Activated naive CD8-positive, alpha-beta T cell (primary cell): Measurements from ENCODE around the gene ATAD5.
"Not testable (repeated sequence)": the region's sequence is repeated elsewhere in the genome, so short reads cannot be mapped to it uniquely, and the experiment has no call there.

Source experiments
- H3K27ac Mint-ChIP-seq: one replicate; pipeline ENCODE4 v1.8.0; 2021; ENCODE audit warnings: mixed read lengths
- H3K27me3 Mint-ChIP-seq: one replicate; pipeline ENCODE4 v1.8.0; 2021; ENCODE audit warnings: mixed read lengths
- H3K36me3 Mint-ChIP-seq: one replicate; pipeline ENCODE4 v1.8.0; 2021; ENCODE audit warnings: mixed read lengths
- H3K4me1 Mint-ChIP-seq: one replicate; pipeline ENCODE4 v1.8.0; 2021; ENCODE audit warnings: low read depth, mixed read lengths
- H3K4me3 Mint-ChIP-seq: one replicate; pipeline ENCODE4 v1.8.0; 2021; ENCODE audit warnings: mild to moderate bottlenecking, mixed read lengths
- H3K9me3 Mint-ChIP-seq: one replicate; pipeline ENCODE4 v1.8.0; 2021; ENCODE audit warnings: low read depth, mixed read lengths

ATAD5 gene

GRCh38 chr17:30910151-30910550 is 78.4 kb downstream of the ATAD5 start:
- not testable (repeated sequence) for H3K36me3 Mint-ChIP-seq, H3K4me3 Mint-ChIP-seq, H3K27me3 Mint-ChIP-seq, H3K9me3 Mint-ChIP-seq, H3K27ac Mint-ChIP-seq
- peaks cover 25% of the 10 kb centered on the region for H3K4me1 Mint-ChIP-seq

DNA sequence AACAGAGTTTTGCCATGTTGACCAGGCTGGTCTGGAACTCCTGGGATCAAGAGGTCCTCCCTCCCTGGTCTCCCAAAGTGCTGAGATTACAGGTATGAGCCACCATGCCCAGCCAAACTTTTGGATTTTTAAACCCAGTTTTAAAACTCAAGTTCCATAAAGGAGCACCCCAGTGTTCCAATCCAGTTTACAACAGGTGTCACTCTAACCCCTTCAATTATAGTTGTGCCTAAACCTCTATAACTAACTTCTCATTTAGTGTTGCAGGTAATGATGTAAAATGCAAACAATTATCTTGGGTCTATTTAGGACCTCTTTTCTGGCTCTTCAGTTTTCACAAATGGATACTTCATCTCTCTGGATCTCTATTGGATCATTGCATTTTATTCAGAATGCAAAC is 82.2 kb downstream of the ATAD5 start:
- H3K27ac Mint-ChIP-seq: no peak overlapping the region
- H3K36me3 Mint-ChIP-seq: no peaks in the 10 kb centered on the region
- H3K9me3 Mint-ChIP-seq: no peaks in the 10 kb centered on the region
- no peak overlapping the region for H3K4me3 Mint-ChIP-seq
- H3K27me3 Mint-ChIP-seq: no peaks in the 10 kb centered on the region
- peaks cover 2% of the 10 kb centered on the region for H3K4me1 Mint-ChIP-seq

DNA sequence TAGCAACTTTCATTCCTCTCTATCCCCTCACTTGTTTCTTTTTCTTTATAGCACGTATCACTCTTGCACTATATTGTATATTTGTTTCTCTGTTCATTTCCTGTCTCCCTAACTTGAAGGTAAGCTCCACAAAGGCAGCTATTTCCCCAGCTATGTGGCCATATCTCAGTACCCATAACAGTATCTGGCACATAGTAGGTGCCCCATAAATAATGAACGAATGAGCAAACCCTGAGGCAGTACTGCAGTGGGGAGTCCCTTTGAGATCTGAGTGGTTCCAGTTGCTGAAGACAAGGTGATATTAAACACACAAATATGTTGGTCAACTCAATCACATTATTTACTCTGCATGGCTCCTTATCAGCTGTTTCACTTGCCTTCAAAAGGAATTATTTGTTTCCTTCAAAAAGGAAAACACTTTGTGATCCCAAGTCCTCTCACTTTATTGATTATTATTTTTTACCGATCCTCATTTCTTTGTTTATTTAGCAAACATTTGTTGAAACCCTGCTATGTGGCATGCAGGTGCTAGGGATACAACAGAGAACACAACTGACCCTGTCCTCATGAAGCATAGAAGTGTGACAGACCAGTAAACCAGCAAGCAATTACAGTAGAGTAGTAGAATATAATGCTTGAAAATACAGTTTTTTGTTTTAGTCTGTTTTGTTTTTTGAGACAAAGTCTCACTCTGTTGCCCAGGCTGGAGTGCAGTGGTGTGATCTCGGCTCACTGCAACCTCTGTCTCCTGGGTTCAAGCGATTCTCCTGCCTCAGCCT is 84.3 kb downstream of the ATAD5 start:
- peaks cover 6% of the 10 kb centered on the region for H3K27me3 Mint-ChIP-seq
- no peaks in the 10 kb centered on the region for H3K36me3 Mint-ChIP-seq
- no peak overlapping the region for H3K4me3 Mint-ChIP-seq
- no peaks in the 10 kb centered on the region for H3K4me1 Mint-ChIP-seq
- H3K27ac Mint-ChIP-seq: no peak overlapping the region
- no peaks in the 10 kb centered on the region for H3K9me3 Mint-ChIP-seq

DNA sequence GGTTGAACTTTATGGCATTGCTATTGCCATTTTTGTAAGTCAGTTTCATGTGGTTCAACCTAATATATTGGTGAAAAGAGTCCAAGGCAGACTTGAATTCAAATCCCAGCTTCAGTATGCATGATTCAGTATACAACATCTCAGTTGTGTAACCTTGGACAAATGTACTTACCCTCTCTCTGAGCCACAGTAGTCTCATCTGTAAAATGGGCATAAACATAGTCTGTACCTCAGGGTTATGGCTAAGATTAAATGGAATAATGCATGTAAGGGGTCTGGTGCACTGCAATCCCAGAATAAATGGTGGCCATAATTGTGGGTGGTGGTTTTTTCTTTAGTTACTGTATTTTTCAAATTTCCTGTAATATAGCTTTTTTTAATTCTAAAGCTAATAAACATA is 85.3 kb downstream of the ATAD5 start:
- H3K4me1 Mint-ChIP-seq: peaks cover 5% of the 10 kb centered on the region
- peaks cover 12% of the 10 kb centered on the region for H3K27me3 Mint-ChIP-seq
- no peaks in the 10 kb centered on the region for H3K36me3 Mint-ChIP-seq
- no peak overlapping the region for H3K27ac Mint-ChIP-seq
- no peaks in the 10 kb centered on the region for H3K9me3 Mint-ChIP-seq
- no peak overlapping the region for H3K4me3 Mint-ChIP-seq

- Mint-ChIP-seq H3K4me3 (no peak overlapping the region), H3K27me3 (peaks cover 19% of the 10 kb centered on the region), H3K4me1 (peaks cover 10% of the 10 kb centered on the region), H3K36me3 (no peaks in the 10 kb centered on the region), H3K27ac (no peak overlapping the region), H3K9me3 (no peaks in the 10 kb centered on the region)
Measured at GRCh38 chr17:30920282-30920681, 88.5 kb downstream of the ATAD5 start.

GRCh38 chr17:30920683-30921543 is 89.1 kb downstream of the ATAD5 start:
- H3K4me1 Mint-ChIP-seq: peaks cover 10% of the 10 kb centered on the region
- H3K27me3 Mint-ChIP-seq: peaks cover 21% of the 10 kb centered on the region
- no peaks in the 10 kb centered on the region for H3K36me3 Mint-ChIP-seq
- no peaks in the 10 kb centered on the region for H3K9me3 Mint-ChIP-seq
- peak overlapping the region; percentile 77 for H3K4me3 Mint-ChIP-seq
- no peak overlapping the region for H3K27ac Mint-ChIP-seq

DNA sequence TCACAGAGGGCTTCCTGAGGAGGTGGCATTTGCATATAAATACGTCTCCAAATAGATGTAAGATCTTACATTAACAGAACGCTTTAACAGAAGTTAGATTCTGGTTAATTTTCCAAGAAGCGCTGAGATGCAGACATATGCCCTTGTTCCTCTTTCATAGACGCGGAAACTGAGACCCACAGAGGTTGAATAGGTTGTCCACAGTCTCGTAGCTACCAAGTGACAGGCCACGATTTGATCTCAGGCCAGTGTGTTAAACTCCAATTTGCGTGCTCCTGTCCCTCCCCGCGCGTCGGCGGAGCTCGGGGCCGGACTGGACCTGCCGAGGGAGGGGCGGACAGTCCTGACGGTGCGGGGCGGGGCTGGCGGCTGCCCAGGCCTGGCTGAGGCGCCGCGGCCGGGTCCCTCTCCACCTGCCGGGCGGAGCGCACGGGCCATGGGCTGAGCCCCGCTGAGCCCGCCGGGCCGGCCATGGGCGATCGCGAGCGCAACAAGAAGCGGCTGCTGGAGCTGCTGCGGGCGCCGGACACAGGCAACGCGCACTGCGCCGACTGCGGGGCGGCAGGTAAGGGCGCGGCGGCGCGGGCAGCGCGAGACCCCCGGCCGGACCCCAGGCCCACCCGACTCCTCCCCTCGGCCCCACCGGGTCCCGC is 89.9 kb downstream of the ATAD5 start, which contains the start of gene ADAP2:
Gene ADAP2 (plus strand): TSS at position 402 of the 653 bp plus-strand sequence. CDS start 70 bp downstream, at position 472.
- Mint-ChIP-seq H3K36me3 (no peaks in the 10 kb centered on the region), H3K4me3 (peak within 1 kb of the TSS; percentile 85), H3K9me3 (no peaks in the 10 kb centered on the region), H3K27me3 (peaks cover 27% of the 10 kb centered on the region), H3K4me1 (peaks cover 10% of the 10 kb centered on the region), H3K27ac (no peak within 1 kb of the TSS)

GRCh38 chr17:30922235-30923030 is 90.7 kb downstream of the ATAD5 start:
- Mint-ChIP-seq H3K4me3 (peak overlapping the region; percentile 85), H3K9me3 (no peaks in the 10 kb centered on the region), H3K36me3 (no peaks in the 10 kb centered on the region), H3K4me1 (peaks cover 10% of the 10 kb centered on the region), H3K27ac (no peak overlapping the region), H3K27me3 (peaks cover 32% of the 10 kb centered on the region)

DNA sequence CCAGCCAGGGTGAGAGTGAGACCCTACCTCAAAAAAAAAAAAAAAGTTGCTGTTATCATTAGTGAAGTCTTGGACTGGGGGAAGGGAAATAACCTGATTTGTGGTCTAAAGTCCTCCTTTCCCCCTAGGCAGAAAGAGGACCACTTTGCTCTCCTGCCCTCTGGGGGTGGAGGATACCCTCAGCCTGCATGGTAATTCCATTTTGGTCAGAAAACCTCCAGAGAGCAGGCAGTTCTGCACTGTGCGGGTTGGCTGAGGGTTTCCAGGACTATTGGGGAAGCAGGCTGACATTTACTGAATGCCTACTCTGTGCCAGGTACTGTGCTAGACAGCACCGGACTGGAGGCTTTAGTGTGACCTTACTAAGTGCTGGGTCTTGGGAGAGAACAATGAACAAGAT is 92.6 kb downstream of the ATAD5 start:
- Mint-ChIP-seq H3K4me3 (no peak overlapping the region), H3K36me3 (no peaks in the 10 kb centered on the region), H3K4me1 (peaks cover 10% of the 10 kb centered on the region), H3K9me3 (no peaks in the 10 kb centered on the region), H3K27ac (no peak overlapping the region), H3K27me3 (peaks cover 32% of the 10 kb centered on the region)

GRCh38 chr17:30926516-30926915 is 94.8 kb downstream of the ATAD5 start:
- H3K27ac Mint-ChIP-seq: no peak overlapping the region
- H3K4me1 Mint-ChIP-seq: peaks cover 6% of the 10 kb centered on the region
- H3K9me3 Mint-ChIP-seq: no peaks in the 10 kb centered on the region
- H3K4me3 Mint-ChIP-seq: no peak overlapping the region
- H3K27me3 Mint-ChIP-seq: peaks cover 21% of the 10 kb centered on the region
- H3K36me3 Mint-ChIP-seq: no peaks in the 10 kb centered on the region

- no peaks in the 10 kb centered on the region for H3K36me3 Mint-ChIP-seq
- H3K9me3 Mint-ChIP-seq: no peaks in the 10 kb centered on the region
- peaks cover 19% of the 10 kb centered on the region for H3K27me3 Mint-ChIP-seq
- no peak overlapping the region for H3K4me3 Mint-ChIP-seq
- H3K27ac Mint-ChIP-seq: no peak overlapping the region
- H3K4me1 Mint-ChIP-seq: peaks cover 2% of the 10 kb centered on the region
Measured at GRCh38 chr17:30927756-30928155, 96.0 kb downstream of the ATAD5 start.

DNA sequence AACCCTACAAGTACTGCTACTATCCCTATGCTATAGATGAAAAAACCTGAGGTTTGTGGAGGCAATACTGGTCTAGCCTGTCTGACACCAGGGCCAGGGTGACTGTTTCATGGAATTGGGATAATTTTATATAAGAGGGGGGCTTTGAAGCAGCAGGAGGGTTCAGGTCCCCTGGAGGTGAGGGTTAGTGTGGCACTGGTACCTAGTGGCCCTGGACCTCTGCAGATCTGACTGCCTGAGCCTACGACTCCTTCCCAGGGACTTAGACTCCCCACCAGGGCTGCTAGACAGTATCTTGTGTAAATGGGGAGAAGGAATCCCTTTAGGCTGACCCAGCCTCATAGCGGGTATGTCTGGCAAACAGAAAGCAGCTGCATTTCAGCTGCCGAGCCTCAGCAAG is 96.8 kb downstream of the ATAD5 start:
- no peaks in the 10 kb centered on the region for H3K36me3 Mint-ChIP-seq
- H3K4me1 Mint-ChIP-seq: no peaks in the 10 kb centered on the region
- peaks cover 17% of the 10 kb centered on the region for H3K27me3 Mint-ChIP-seq
- H3K27ac Mint-ChIP-seq: no peak overlapping the region
- H3K4me3 Mint-ChIP-seq: no peak overlapping the region
- H3K9me3 Mint-ChIP-seq: no peaks in the 10 kb centered on the region

- Mint-ChIP-seq H3K9me3 (no peaks in the 10 kb centered on the region), H3K36me3 (no peaks in the 10 kb centered on the region), H3K4me3 (no peak overlapping the region), H3K27me3 (peaks cover 17% of the 10 kb centered on the region), H3K4me1 (no peaks in the 10 kb centered on the region), H3K27ac (no peak overlapping the region)
Measured at GRCh38 chr17:30929081-30929633, 97.4 kb downstream of the ATAD5 start.

DNA sequence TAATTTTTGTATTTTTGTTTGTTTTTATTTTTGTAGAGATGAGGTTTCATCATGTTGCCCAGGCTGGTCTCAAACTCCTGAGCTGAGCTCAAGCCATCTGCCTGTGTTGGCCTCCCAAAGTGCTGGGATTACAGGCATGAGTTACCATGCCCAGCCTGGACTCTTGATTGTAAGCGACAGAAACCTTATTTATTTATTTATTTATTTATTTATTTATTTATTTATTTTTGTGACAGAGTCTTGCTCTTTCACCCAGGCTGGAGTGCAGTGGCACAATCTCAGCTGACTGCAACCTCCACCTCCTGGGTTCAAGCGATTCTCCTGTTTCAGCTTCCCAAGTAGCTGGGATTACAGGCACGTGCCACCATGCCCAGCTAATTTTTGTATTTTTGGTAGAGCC is 98.1 kb downstream of the ATAD5 start:
- H3K27ac Mint-ChIP-seq, H3K36me3 Mint-ChIP-seq, H3K9me3 Mint-ChIP-seq, H3K4me3 Mint-ChIP-seq, H3K4me1 Mint-ChIP-seq: not testable (repeated sequence)
- H3K27me3 Mint-ChIP-seq: peaks cover 13% of the 10 kb centered on the region
